Cerebellar cortex (tissue), 1 donor: ENCODE results near the gene BLCAP.
"Not testable (repeated sequence)": the region's sequence is repeated elsewhere in the genome, so short reads cannot be mapped to it uniquely, and the experiment has no call there.

ENCODE experiments used
- DNase-seq: peaks from one replicate; pipeline ENCODE4 v3.0.0-alpha.2; 2015; ENCODE audit warnings: low spot score

BLCAP gene

DNA sequence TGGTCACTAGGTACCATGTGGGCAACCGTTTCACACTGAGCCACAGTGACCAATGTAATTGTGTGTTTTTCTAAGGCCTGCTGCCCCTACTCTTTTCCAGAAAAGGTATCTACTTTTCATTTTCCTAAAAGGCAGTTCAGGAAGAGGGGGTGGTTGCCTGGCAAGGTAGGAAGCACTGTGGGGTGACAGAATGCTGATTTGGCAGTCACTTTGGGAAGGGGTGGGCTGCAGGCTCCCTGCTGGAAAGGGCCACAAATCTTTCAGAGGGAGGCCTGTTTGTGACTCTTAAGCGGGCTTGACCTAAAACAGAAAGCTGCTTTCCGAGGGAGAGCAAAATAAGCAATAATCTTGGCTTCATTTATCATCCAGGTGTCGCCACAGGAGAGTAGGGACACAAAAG lies 11.8 kb downstream of the BLCAP start:
- DNase-seq, result no peak

DNA sequence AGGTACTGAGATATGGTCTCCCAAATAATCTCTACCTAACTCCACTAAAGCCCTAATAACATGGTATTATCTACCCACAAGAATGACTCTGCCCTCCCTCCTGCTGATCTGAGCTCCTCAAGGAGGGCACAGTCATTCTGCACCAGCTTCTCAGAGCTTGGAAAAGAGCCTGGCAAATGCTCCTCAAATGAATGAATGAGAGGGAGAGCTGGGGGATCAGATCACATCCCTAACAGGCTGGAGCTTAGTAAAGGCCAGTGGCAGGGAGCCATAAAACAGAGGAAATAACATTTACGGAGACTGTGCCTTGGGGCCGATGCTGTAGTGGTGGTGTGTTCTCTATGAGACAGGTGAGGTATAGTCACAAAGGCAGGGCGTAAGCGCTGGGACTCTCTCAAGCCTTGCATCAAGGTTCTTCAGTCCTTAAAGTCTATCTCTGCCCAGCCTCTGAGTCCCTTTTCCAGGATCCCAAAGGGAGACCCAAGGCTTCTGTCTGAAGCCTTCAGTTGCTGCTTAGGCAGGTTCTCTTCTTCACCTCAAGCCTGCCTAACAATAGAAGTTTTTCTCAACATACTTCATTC lies 13.8 kb downstream of the BLCAP start:
- DNase-seq, result no peak

GRCh38 chr20:37511610-37512275 lies 15.9 kb downstream of the BLCAP start:
- DNase-seq, result no peak

- no peak for DNase-seq
These were observed 17.4 kb downstream of the BLCAP start for GRCh38 chr20:37510226-37510625.

- no peak for DNase-seq
These were observed 21.4 kb downstream of the BLCAP start for GRCh38 chr20:37506152-37506725.

DNA sequence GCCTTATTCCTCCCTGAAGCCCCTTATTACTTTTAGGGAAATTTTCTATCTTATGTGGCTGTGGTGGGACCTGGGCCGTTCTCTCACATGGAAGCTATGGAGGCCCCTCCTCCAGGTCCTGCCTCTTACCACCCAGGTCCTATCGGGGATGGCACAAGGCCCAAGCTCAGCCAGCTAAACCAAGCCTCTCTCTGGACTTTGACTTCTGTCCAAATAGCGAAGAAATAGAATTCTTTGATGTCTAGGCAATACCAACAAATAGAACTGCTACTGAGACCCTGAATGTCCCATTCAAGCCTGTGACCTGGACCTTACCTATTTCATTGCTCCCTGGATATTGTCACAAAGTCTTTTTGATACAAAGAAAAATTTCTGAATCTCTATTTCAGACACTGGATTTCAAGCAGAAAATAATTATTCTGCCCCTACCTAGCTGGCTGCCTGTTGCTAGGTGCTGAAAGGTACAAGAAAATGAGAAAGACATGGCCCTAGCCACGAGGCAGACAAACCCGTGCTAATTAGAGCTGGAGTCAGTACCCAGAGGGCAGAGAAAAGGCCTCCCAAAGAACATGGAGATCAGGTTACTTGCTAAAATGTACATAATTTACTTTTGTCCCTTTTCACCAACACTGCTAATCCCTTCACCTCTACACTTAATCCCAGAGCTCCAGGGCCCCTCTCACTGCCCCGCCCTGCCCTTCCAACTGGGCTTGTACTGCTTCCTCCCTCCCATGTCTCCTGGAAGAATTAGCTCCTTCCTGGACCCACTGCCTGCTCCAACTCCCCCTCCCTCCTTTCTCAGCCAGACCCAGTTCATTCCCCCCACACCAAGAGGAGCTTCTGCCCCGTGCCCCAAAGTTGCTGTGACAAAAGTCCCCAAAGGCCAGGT lies 22.2 kb downstream of the BLCAP start:
- no peak for DNase-seq

DNA sequence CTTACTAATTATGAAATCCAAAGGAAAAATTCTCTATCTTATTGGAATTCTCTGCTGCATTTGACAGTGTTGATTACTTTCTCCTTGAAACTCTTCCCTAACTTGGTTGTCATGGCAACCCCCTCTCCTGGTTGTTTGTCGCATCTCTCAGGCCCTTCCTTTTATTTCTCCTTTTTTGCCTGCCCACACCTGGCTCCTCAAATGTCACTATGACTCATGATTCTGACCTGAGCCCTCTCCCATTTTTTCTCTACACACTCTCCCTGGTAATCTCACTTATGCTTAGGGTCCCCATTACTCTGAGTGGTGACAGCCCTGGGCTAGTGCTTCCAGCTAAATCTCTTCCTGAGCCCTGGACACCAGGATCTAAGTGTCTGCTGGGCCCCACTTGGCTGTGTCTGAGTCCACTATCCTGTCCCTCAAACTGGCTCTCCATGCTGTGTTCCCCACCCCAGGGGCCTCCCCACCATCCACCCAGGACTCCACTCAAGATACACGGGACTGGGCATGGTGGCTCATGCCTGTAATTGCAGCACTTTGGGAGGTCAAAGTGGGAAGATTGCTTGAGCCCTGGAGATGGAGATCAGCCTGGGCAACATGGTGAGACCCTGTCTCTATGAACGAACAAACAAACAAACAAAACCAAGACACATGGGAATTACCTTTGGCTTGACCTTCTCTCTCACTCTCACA lies 23.1 kb downstream of the BLCAP start:
- no peak for DNase-seq

GRCh38 chr20:37503256-37503927 lies 24.3 kb downstream of the BLCAP start:
- DNase-seq, result no peak

DNA sequence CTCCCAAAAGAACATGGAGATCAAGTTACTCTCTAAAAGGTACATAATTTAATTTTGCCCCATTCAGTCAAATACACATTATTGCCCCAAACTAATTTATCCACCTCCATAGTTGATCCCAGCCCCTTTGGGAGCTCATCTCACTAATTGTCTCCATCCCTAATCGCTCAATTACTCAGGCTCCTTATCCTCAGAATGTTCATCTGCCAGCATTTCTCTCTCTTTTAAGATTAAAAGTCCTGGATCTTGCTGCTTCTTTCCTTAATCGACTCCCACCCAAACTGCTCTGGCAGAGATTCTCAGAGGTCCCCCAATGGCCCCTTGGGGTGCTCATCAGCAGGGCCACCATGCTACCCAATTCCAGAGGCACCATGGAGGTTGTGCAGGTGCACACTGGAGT lies 25.0 kb downstream of the BLCAP start:
- DNase-seq, result no peak

GRCh38 chr20:37501940-37502339 lies 25.7 kb downstream of the BLCAP start:
- peak; percentile 70 for DNase-seq

GRCh38 chr20:37500311-37500710 lies 27.4 kb downstream of the BLCAP start:
- DNase-seq, result no peak

DNA sequence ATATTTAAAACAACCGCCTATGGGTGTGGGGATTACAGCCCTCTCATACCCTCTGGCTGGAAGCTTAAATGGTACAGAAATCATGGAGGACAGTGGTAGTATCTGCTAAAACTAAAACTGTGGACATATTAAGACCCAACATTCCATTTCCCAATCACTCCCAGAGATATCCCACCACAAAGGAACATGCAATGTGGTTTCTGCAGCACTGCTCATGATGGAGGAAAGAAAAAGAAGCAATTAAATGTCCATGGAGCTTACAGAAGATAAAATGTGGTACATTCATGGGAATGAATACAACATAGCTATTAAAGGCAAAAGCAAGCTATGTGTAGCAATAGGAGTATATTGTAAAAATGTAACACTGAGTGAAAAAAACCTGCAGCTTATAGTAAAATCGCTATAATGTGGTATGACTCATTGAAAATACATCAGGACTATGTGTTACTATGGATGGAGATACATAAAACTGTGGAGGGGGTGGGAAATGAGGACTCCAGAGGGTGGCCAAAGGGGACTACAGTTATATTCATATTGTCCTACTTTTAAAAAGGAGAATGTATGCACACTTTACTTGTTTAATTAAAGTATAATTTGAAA lies 29.5 kb downstream of the BLCAP start:
- no peak for DNase-seq

DNA sequence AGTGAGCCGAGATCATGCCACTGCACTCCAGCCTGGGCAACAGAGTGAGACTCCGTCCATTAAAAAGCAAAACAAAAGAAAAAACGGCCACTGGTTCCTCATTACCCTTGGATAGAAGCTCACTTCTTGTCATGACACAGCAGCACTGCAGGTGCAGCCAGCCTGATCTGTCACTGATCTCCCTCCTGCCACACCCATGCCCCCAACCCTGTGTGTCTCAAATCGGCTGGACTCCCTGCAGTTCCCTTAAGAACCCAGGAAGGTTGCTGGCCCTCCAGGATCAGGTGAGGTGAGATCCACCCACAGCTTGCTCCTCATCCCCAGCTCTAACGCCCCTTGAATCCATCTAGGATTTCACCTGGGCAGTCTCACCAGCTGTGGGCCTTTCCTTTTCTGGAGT lies 32.9 kb downstream of the BLCAP start:
- DNase-seq, result no peak

- no peak for DNase-seq
These were observed 33.4 kb downstream of the BLCAP start for GRCh38 chr20:37494301-37494700.

DNA sequence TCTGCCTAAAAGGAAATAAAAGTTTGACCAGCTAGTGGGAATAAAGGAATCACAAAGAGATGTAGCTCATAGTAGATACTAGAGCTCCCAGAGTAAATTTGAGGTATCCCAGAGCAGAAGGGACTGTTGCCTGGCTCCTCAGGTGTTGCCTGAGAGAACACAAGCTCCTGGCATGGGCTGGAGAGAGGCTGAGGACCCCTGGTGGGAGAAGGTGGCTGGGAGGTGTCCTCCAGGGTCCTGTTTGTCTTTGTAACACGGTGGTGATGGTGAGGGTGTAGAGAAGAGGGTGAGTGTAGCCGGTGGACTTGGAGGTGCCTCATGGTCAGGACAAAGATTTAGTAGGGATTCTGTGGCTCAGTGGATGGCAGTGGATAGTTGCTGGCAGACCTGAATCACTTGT lies 34.7 kb downstream of the BLCAP start:
- DNase-seq, result no peak

- DNase-seq, result no peak
These were observed 35.5 kb downstream of the BLCAP start for GRCh38 chr20:37492096-37492625.

DNA sequence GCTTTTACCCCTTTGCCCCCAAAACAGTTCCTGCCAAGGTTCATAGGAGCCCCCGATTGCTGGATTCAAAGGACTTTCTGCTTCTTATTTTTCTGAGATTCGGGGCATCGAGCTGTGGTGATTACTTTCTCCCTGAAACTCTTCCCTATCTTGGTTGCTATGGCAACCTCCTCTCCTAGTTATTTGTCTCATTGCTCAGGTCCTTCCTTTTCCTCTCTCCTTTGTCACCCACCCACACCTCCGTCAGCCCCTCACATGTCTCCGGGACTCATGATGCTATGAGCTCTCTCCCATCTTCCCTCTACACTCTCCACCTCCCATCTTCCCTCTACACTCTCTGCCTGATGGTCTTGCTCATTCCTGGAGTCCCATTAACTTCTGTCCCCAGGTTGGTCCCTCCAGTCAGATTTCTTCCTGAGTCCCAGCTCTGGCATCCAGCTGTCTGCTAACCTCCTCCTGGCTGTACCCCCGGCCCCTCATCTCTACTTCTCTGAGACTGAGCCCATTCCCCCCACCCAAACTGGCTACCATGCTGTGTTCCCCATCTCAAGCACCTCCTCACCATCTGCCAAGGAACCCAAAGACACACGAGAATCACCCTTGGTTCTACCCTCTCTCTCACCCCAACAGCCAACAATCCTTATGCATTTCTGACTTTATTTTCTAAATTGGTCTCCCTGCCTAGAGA lies 36.9 kb downstream of the BLCAP start:
- DNase-seq, result no peak

DNA sequence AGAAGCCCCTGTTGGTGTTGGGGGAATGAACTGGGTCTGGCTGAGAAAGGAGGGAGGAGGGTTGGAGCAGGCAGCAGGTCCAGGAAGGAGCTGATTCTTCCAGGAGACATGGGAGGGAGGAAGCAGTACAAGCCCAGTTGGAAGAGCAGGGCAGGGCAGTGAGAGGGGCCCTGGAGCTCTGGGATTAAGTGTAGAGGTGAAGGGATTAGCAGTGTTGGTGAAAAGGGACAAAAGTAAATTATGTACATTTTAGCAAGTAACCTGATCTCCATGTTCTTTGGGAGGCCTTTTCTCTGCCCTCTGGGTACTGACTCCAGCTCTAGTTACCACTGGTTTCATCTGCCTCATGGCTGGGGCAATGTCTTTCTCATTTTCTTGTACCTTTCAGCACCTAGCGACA lies 41.5 kb downstream of the BLCAP start:
- DNase-seq, result not testable (repeated sequence)

DNA sequence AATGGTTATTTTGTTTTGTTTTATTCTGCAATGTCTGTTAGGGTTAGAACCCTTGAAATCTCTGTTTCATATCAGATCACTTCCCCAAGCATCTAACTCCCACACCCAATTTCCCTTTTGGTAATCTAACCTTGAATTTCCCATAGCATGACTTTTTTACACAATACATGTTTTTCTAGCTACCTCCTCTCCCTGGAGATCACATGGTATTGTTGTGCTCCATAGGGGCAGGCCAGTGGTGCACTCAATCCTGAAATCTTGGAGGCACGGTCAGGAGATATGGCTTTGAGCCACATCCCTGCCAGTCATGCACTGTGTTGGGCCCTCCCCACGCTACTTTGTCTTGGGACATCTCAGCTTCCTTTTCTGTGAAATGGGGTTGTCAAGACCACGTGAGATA lies 43.3 kb downstream of the BLCAP start:
- no peak for DNase-seq

DNA sequence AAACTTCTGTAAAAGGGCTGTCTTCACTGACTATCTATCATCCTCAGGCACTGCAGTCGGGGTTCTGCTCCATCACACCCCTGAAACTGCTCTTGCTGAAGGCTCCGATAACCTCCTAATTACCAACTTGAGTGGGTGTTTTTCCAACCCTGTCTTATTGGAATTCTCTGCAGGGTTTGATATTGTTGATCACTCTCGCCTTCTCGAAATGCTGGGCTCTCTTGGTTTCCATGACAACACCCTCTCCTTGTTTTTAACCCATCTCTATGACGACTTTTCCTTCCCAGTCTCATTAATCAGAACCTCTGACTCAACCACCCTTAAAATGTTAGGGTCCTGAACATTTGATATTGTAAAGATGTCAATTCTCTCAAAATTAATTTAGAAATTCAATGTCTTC lies 46.1 kb downstream of the BLCAP start:
- DNase-seq, result no peak
